Stimulated activated CD8-positive, alpha-beta memory T cell treated with anti-CD3 and anti-CD28 coated beads, Interleukin-4, amount 100 ng/mL, for 48 hours (primary cell): ENCODE measurements around the gene GPATCH4.
"Not testable (repeated sequence)": the region's sequence is repeated elsewhere in the genome, so short reads cannot be mapped to it uniquely, and the experiment has no call there.

Experiments
- DNase-seq: peaks from one replicate; pipeline ENCODE4 v3.0.0-alpha.2; 2020

GPATCH4 gene

DNA sequence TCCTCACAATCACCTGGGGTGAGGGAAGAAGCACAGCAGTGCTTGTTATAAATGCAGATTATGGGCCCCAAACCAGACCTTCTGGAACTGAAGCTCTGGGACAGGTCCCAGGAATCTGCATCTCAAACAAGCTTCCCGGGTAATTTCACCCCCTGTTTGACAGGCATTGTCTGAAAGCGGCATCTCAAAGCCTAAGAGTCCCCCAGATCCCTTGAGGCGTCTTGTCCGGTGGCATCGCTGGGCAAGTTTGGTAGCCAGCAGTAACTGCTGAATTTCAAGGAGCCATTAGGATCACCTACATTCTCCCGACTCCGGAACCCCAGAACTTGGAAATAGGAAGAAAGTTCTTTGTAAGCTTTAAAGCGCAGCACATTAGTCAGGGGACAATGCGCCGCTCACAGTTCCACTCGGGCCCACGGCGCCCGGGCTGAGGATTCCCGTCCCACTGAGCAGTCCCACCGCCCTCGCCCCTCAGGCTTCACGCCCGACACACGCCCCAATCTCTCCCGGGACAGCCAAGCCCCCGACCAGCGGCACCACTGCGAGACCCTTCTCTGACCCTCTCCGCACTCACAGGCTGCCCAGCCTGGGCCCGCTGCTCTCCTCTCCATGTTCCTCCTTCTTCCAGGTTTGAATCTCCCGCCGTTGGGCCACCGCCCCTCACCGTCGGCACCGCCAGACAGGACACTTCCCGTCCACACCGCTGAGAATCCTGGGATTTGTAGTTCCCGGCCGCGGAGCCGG lies 29.2 kb downstream of the GPATCH4 start, which contains the start of gene IQGAP3:
IQGAP3 (minus strand) TSS at position 647 of the 744 bp plus-strand sequence; CDS start at position 611, 36 bp downstream.
- peak; percentile 84 for DNase-seq

- DNase-seq, result no peak
Measured at GRCh38 chr1:156571261-156571852, 29.9 kb downstream of the GPATCH4 start.

DNA sequence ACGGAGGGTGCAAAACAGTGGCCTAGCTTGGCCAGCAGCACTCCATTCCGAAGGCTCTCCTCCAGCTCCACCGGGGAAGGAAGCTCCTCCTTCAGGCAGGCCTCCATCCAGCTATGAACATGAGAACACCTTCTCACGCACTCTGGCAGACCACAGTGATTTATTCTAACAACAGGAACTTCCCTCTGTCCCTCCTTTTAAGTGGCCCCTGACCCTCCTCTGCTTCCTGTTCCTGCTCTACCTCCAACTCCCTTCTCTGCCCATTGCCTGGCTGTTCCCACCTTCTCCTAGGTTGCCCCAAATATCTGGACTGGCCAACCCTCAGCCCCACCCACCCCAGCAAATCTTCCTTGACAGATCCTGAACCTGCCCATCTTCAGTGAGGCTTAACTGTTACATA lies 34.8 kb downstream of the GPATCH4 start:
- no peak for DNase-seq

- DNase-seq, result no peak
Measured at GRCh38 chr1:156565519-156565918, 35.8 kb downstream of the GPATCH4 start.

DNA sequence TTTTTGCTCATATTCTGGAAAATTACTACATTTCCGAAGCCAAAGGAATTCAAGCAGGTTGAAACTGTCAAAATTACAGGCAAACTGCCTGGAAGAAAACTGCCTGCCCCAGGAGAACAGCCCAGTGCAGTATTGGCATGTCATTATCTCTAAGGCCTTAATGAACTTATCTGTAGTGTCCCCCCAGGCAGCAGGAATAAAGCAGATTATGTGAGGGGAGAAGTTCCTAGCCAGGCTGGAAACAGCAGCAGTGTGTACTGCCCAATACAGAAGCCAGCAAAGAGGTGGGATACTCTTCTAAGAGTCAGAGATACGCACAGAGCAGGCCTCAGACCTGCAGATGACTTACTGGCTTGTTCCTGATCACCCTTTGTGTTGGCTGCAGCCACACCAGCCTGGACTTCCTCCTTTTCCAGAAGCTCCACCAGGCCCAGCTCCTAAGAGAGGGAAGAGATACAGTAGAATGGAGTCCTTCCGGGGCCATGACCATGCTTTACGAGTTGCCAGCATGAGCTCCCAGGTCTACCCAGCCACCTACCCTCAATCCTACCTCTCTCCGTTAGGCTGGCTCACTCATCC lies 40.6 kb downstream of the GPATCH4 start:
- no peak for DNase-seq

DNA sequence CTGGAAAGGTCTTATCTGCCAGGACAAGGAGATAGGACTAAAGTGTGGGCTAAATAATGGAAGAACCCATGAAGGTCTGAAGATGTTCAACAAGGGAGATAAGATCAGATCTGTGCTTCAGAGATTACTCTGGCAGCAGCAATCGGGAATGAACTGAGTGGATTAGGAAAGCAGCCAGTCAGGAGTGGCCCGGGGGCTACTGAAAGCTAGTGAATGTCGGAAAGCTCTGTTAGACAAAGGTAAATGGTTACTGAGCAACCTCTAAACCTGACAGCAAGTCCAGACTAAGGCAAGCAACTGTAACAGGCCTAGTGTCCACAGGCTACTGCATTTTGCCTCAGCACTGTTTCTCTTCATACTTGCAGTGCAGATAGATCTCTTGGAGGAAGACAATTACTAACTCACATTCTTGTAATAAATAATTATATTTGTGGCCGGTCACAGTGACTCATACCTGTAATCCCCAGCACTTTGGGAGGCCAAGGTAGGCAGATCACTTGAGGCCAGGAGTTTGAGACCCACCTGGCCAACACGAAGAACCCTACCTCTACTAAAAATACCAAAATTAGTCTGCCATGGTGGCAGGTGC lies 41.4 kb downstream of the GPATCH4 start:
- no peak for DNase-seq

DNA sequence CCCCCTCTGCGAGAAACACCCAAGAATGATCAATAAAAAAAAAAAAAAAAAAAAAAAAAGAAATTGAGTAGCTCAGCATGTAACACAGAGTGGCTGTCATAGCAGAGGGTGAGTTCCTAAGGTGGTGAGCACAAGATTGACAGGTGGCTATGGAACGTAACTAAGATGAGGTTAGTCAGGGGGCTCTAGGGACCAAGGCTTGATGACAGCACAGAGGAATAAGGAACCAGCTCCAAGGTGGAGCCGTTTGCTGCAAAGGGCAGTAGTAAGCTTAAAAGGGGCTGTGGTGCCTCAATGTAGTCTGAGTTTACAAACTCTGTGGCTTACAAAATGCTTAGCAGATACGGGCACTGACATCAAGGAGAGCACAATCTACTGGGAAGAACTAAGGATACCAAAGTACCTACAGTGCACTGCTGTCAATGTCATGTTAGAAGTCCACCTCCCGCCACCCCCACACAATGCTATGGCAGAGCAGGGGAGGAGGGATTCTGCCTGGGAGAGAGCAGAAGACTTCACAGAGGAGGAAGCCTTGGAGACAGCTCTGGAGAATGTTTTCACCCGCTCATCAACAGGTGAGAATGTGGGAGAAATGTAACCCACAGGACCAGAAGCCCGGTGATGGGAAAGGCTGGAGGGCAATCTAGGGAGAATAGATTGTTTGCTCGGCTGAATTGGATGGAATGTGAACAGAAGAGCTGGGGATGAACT lies 42.0 kb downstream of the GPATCH4 start:
- no peak for DNase-seq

DNA sequence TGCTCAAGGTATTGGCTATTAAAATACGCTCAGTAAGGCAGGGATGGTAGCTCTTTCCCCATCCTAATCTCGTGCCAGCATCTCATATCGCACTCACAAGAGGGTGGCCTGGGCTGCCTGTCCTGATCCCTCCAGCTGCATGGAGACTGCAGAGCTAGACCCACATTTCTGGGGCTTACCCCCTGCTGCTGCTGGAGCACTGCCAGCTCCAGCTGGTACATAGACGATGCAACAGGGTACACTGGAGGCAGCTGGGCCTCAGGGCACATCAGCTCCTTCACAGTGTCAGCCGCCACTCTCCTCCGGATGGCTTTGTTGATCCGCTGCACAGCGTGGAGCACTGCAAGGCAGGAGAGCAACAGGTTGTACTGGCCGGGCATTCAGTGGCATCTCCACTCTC lies 44.9 kb downstream of the GPATCH4 start:
- no peak for DNase-seq

GRCh38 chr1:156555715-156556114 lies 45.6 kb downstream of the GPATCH4 start:
- DNase-seq, result no peak

DNA sequence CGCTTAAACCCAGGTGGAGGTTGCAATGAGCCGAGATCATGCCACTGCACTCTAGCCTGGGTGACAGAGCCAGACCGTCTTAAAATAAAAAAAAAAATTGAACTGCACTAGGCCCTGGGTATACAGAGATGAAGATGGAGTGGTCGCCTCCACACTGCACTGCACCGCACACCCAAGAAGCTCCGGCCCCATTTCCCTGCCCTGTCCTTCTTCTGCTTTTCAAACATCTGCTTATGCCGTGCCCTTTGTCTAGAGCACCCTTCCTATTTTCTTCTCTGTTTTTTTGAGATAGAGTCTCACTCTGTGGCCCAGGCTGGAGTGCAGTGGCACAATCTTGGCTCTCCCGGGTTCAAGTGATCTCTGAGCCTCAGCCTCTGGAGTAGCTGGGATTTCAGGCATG lies 46.3 kb downstream of the GPATCH4 start:
- no peak for DNase-seq

GRCh38 chr1:156553860-156554485 lies 47.3 kb downstream of the GPATCH4 start:
- no peak for DNase-seq

GRCh38 chr1:156552937-156553336 lies 48.3 kb downstream of the GPATCH4 start:
- not testable (repeated sequence) for DNase-seq

- DNase-seq, result no peak
Measured at GRCh38 chr1:156552518-156552917, 48.8 kb downstream of the GPATCH4 start.

- no peak for DNase-seq
Measured at GRCh38 chr1:156551869-156552268, 49.4 kb downstream of the GPATCH4 start.

- no peak for DNase-seq
Measured at GRCh38 chr1:156551066-156551643, 50.1 kb downstream of the GPATCH4 start.

DNA sequence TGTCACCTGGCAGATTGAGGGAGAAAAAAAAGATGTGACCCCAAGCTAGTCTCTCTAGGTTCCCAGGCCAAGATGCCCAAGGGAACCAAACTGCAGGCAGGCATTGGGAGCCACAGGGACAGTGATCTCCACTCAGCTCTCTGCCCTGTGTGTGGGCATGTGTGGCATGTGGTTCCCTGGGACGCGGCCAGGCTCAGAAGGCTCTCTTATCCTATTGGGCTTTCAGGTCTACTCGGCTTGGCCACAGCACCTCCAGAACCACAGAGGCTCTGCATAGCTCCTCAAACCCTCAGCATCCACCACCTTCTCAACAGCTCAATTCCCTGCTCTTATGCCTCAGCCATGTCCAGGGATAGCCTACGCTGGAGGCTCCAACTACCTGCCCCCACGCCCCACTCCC lies 50.9 kb downstream of the GPATCH4 start:
- no peak for DNase-seq

- DNase-seq, result no peak
Measured at GRCh38 chr1:156549831-156550230, 51.4 kb downstream of the GPATCH4 start.

DNA sequence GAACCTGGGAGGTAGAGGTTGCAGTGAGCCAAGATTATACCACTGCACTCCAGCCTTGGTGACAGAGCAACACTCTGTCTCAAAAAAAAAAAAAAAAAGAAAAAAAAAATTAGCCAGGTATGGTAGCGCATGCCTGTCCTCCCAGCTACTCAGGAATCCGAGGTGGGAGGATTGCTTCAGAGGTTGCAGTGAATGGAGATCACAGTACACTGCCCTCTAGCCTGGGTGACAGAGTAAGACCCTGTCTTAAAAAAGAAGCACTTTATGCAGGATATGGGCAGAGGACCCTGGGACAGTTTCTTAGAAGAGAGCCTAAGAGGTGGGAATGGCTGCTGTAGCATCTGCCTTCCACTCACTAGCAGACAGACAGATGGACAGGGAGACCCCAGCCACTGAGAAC lies 51.9 kb downstream of the GPATCH4 start:
- no peak for DNase-seq

DNA sequence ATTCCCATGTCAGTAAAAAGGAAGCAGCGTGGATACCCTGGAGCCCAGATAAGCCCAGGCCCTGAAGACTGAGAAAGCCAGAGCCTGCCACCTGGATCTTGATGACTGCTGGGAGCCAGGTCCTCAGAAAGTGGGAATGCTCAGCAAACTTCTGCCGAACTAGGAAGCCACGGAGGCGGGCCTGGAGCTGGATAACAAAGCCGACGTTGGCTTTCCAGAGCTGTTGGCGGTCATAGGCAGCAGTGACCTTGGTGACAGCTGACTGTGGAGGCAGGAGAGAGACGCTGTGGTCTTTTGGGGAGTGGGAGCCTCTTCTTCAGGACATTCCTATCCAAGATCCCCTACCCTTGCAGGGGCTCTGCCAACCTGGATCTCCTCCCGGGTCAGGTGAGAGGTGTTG lies 53.3 kb downstream of the GPATCH4 start:
- no peak for DNase-seq

DNA sequence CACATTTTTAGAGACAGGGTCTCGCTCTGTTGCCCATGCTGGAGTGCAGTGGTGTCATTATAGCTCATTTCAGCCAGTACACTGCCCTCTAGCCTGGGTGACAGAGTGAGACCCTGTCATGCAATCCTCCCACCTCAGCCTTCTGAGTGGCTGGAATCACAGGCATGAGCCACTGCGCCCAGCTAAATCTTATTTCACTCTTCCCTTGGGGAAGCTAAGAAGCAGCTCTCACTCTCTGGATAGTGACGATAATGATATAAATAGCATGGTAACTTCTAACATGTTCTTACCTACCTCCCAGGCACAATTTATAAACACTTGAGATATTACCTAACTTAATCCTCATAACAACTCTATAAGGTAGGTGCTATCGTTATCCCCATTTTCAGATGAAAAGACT lies 53.8 kb downstream of the GPATCH4 start:
- DNase-seq, result no peak

DNA sequence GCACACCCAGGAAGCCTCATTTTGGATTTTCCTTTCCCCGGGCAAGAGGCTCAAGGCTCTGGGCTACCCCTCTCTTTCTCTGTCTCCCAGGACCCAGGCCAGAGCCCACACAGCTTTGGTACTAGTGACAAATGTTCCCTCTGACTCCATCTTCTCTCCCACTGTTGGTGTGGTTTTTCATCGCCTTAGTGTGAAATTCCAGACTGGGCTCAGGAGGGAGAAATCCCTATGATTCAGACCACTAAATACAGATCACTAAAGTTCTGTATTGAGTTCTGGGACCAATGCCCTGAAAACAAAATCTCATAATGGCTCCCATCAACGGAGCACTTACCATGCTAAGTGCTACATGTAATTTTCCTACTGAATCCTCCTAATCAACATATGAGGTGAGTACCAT lies 55.0 kb downstream of the GPATCH4 start:
- DNase-seq, result no peak

GRCh38 chr1:156544592-156545102 lies 56.6 kb downstream of the GPATCH4 start:
- no peak for DNase-seq
